Endothelial cell of umbilical vein (primary cell): ENCODE measurements around the gene KCNS3. TPM values are rescaled to one million over a fixed set of nuclear protein-coding genes. Genes with fewer than 3 reads are reported as not detected.

ENCODE experiments used
- BruUV-seq: library from RNA; stranded (reverse); fragments of 400-500 nt; replicated peaks from 2 replicates; lab custom pipeline; 2021; lab: Mats Ljungman, UMichigan
- CTCF ChIA-PET: fragments of 300-600, 350-600 bp; sonication (Branson Sonifier 250); formaldehyde crosslinking; loops from one replicate; lab custom pipeline; 2021; ENCODE audit warnings: antibody characterized with exemption, inconsistent platforms; lab: Charles Lee
- POLR2A ChIA-PET: fragments of 300-600, 350-600 bp; sonication (Branson Sonifier 250); formaldehyde crosslinking; loops from one replicate; lab custom pipeline; 2021; ENCODE audit warnings: antibody characterized with exemption, inconsistent platforms; lab: Charles Lee
- DNase-seq: peaks from one replicate; pipeline ENCODE4 v3.0.0-alpha.2; 2011; ENCODE audit warnings: low read depth, low spot score
- FAIRE-seq: peaks from 2 replicates; lab custom pipeline; 2011; peaks lifted over from hg19 to GRCh38; lab: Jason Lieb, UNC
- H2AFZ ChIP-seq: 2 replicates; pipeline ENCODE4 v1.6.0; 2012; ENCODE audit warnings: low read depth, low read length, control low read depth, inconsistent platforms
- H3K27ac ChIP-seq: 2 replicates; pipeline ENCODE4 v1.5.1; 2011; ENCODE audit warnings: low read depth, mild to moderate bottlenecking, control low read depth, low read length, moderate library complexity; ENCODE audit not compliant: insufficient read depth
- H3K27me3 ChIP-seq, 2 experiments: 2 replicates each; pipeline versions ENCODE4 v1.6.0 to v1.6.1; 2011; ENCODE audit warnings: low read length in 2 of 2, mixed read lengths in 1 of 2; ENCODE audit not compliant: control insufficient read depth in 2 of 2, insufficient read depth in 2 of 2
- H3K36me3 ChIP-seq, 2 experiments: 2 replicates in 1 of 2; 3 replicates in 1 of 2; pipeline ENCODE4 v1.5.1; 2011; ENCODE audit warnings: low read length in 2 of 2, mild to moderate bottlenecking in 1 of 2, moderate library complexity in 1 of 2; ENCODE audit not compliant: control insufficient read depth in 2 of 2, insufficient read depth in 2 of 2; ENCODE audit errors: extremely low read depth in 1 of 2
- H3K4me1 ChIP-seq: 3 replicates; pipeline ENCODE4 v1.5.1; 2011; ENCODE audit warnings: mild to moderate bottlenecking, low read length; ENCODE audit not compliant: control insufficient read depth, insufficient read depth; ENCODE audit errors: extremely low read depth
- H3K4me2 ChIP-seq: 2 replicates; pipeline ENCODE4 v1.6.1; 2011; ENCODE audit warnings: low read length, control low read depth, mixed read lengths; ENCODE audit not compliant: insufficient read depth
- H3K4me3 ChIP-seq, 3 experiments: fragments of 200-600 bp in 1 of 3; sonication (generic), shearing (Covaris generic) in 1 of 3; replicated peaks in 1 of 3; 2 replicates each; pipeline ENCODE4 v1.5.1; 2011 to 2016; ENCODE audit warnings: control low read depth in 3 of 3, low read length in 3 of 3, mild to moderate bottlenecking in 2 of 3, inconsistent platforms in 1 of 3, low read depth in 1 of 3, moderate library complexity in 1 of 3; ENCODE audit not compliant: insufficient read depth in 1 of 3
- H3K79me2 ChIP-seq: 2 replicates; pipeline ENCODE4 v1.6.0; 2012; ENCODE audit warnings: low read length, inconsistent platforms; ENCODE audit not compliant: control insufficient read depth, insufficient read depth
- H3K9ac ChIP-seq: replicated peaks from 2 replicates; pipeline ENCODE3; 2011; ENCODE audit warnings: low read length, control low read depth; ENCODE audit not compliant: insufficient read depth; ENCODE audit errors: extremely low read depth
- H3K9me1 ChIP-seq: replicated peaks from 3 replicates; pipeline ENCODE4 v1.6.0; 2011; ENCODE audit warnings: mild to moderate bottlenecking, low read length; ENCODE audit not compliant: control insufficient read depth, insufficient read depth; ENCODE audit errors: extremely low read depth
- H3K9me3 ChIP-seq: replicated peaks from 2 replicates; pipeline ENCODE4 v1.5.1; 2012; ENCODE audit warnings: low read length, inconsistent platforms; ENCODE audit not compliant: control insufficient read depth, insufficient read depth
- H4K20me1 ChIP-seq: replicated peaks from 2 replicates; pipeline ENCODE3; 2011; ENCODE audit warnings: mild to moderate bottlenecking, low read length; ENCODE audit not compliant: control insufficient read depth, insufficient read depth; ENCODE audit errors: extremely low read depth
- CTCF ChIP-seq, 2 donors: IDR thresholded peaks; 1 replicate in 1 of 2; 2 replicates in 1 of 2; pipeline ENCODE4 v1.5.1; 2011; ENCODE audit warnings: low read length in 2 of 2, mild to moderate bottlenecking in 2 of 2, moderate library complexity in 2 of 2, control low read depth in 1 of 2, inconsistent platforms in 1 of 2, low read depth in 1 of 2; ENCODE audit not compliant: insufficient read depth in 1 of 2; ENCODE audit errors: extremely low read depth in 1 of 2
- EZH2 ChIP-seq: IDR thresholded peaks from 2 replicates; pipeline ENCODE4 v1.6.1; 2012; ENCODE audit warnings: borderline replicate concordance, low read depth, mild to moderate bottlenecking, moderate library complexity, low read length, inconsistent platforms; ENCODE audit not compliant: severe bottlenecking
- FOS ChIP-seq: IDR thresholded peaks from 2 replicates; pipeline ENCODE4 v1.6.1; 2011; ENCODE audit warnings: mild to moderate bottlenecking, low read length, moderate library complexity, borderline replicate concordance; ENCODE audit not compliant: insufficient read depth
- GATA2 ChIP-seq: IDR thresholded peaks from 2 replicates; pipeline ENCODE4 v1.7.0; 2011; ENCODE audit warnings: low read depth, mild to moderate bottlenecking, moderate library complexity, mixed read lengths, low read length; ENCODE audit not compliant: insufficient read length, insufficient read depth
- JUN ChIP-seq: IDR thresholded peaks from 2 replicates; pipeline ENCODE4 v1.6.1; 2011; ENCODE audit warnings: borderline replicate concordance, low read depth; ENCODE audit not compliant: insufficient read length, insufficient read depth
- MAX ChIP-seq: IDR thresholded peaks from 2 replicates; pipeline ENCODE4 v1.6.1; 2011; ENCODE audit not compliant: insufficient read depth, insufficient read length
- MYC ChIP-seq: IDR thresholded peaks from one replicate; pipeline ENCODE4 v1.6.1; 2011; ENCODE audit warnings: mild to moderate bottlenecking, low read depth, low read length
- POLR2A ChIP-seq: IDR thresholded peaks from 2 replicates; pipeline ENCODE4 v1.6.1; 2012; ENCODE audit warnings: low read depth, mild to moderate bottlenecking, control low read depth, low read length
- POLR2AphosphoS5 ChIP-seq: IDR thresholded peaks from 2 replicates; pipeline ENCODE4 v1.6.1; 2012; ENCODE audit warnings: low read depth, mild to moderate bottlenecking, control low read depth, low read length, moderate library complexity; ENCODE audit not compliant: insufficient read depth
- dilution Hi-C: fragments of 300-500 bp; cut with MboI; formaldehyde crosslinking; loops from one replicate; pipeline ENCODE4 v1.15.0; 2019; ENCODE audit warnings: low sequenced_read_pairs; ENCODE audit not compliant: extremely low pct_ligation_motif_present
- intact Hi-C: fragments of 100-400 bp; cut with micrococcal nuclease; formaldehyde crosslinking; loops from one replicate; pipeline ENCODE4 v1.10.0; 2022
- polyA plus RNA-seq, 4 experiments: library from polyadenylated mRNA; depleted of rRNA in 3 of 4; stranded (reverse) in 3 of 4; unstranded in 1 of 4; fragments of >200 nt; gene quantifications; 2 replicates each; pipeline versions ENCODE4 v1.2.1 to v1.2.3, GENCODE V29; 2011 to 2012; ENCODE audit warnings: missing spikeins in 1 of 4
- total RNA-seq: library from RNA; stranded (reverse); gene quantifications from 2 replicates; pipeline ENCODE4 v1.2.3, GENCODE V29; 2021

The KCNS3 gene
- total and polyA plus RNA-seq, 2 donors (not counting 3 experiments of a cell fraction or from before 2014, with no cell fraction given), result 0.75 to 2.4 TPM

GRCh38 chr2:17912266-17912691, 33.8 kb downstream of the KCNS3 start:
- BruUV-seq, result no TSS peak
- Histone ChIP-seq H3K4me3 (no peak overlapping the region), H4K20me1 (no peaks in the 10 kb centered on the region), H3K36me3 (no peaks in the 10 kb centered on the region), H2AFZ (no peak overlapping the region), H3K79me2 (no peaks in the 10 kb centered on the region), H3K9me3 (no peaks in the 10 kb centered on the region), H3K27me3 (no peaks in the 10 kb centered on the region), H3K9ac (no peak overlapping the region), H3K9me1 (no peaks in the 10 kb centered on the region), H3K4me1 (no peaks in the 10 kb centered on the region), H3K4me2 (no peak overlapping the region), H3K27ac (no peak overlapping the region)
- no peak for TF ChIP-seq GATA2
- dilution Hi-C loops (no loop called here), intact Hi-C loops (no loop called here)
- FAIRE-seq (no peak), DNase-seq (no peak)
- CTCF ChIA-PET, result no interaction called here
- POLR2A ChIA-PET, result no interaction called here

- Histone ChIP-seq H3K9ac (no peak overlapping the region), H3K9me3 (no peaks in the 10 kb centered on the region), H3K27me3 (no peaks in the 10 kb centered on the region), H3K4me3 (no peak overlapping the region), H3K9me1 (no peaks in the 10 kb centered on the region), H2AFZ (no peak overlapping the region), H3K36me3 (no peaks in the 10 kb centered on the region), H3K27ac (no peak overlapping the region), H4K20me1 (no peaks in the 10 kb centered on the region), H3K4me2 (no peak overlapping the region), H3K79me2 (no peaks in the 10 kb centered on the region), H3K4me1 (no peaks in the 10 kb centered on the region)
- DNase-seq, result no peak
- CTCF ChIA-PET, result no interaction called here
- intact Hi-C loops (no loop called here), dilution Hi-C loops (no loop called here)
- no TSS peak for BruUV-seq
- no peak for FAIRE-seq
- TF ChIP-seq GATA2, result no peak
- TF ChIP-seq POLR2A, result no peak
- TF ChIP-seq EZH2, result no peak
- no peak for TF ChIP-seq POLR2AphosphoS5
- no peak for TF ChIP-seq JUN
- no peak for TF ChIP-seq CTCF (IDR thresholded peaks at IDR 0.05; ENCODE audit: extremely low read depth in 1 of 2, insufficient read depth in 1 of 2, low read depth in 1 of 2, low read length in 2 of 2)
- TF ChIP-seq FOS, result no peak
- no peak for TF ChIP-seq MAX
- TF ChIP-seq MYC, result no peak
- POLR2A ChIA-PET, result no interaction called here
These were observed 36.6 kb downstream of the KCNS3 start for GRCh38 chr2:17915099-17915498.
